K562 (cell line): ENCODE results near the gene SCYL1. TPM values are rescaled to one million over a fixed set of nuclear protein-coding genes. Genes with fewer than 3 reads are reported as not detected.

Source experiments
- GABPB1 ChIP-seq: sonication (generic); formaldehyde crosslinking; IDR thresholded peaks from 2 replicates; pipeline ENCODE4 v1.8.0; 2022; ENCODE audit warnings: mild to moderate bottlenecking, missing genetic modification reagents
- HEY1 ChIP-seq: fragments of 250-450 bp; sonication (Bioruptor Pico); IDR thresholded peaks from 2 replicates; pipeline ENCODE4 v1.5.0; 2020; ENCODE audit warnings: mild to moderate bottlenecking, moderate library complexity, borderline replicate concordance
- HNRNPH1 ChIP-seq: fragments of 200-400 bp; formaldehyde crosslinking; optimal IDR thresholded peaks from 2 replicates; pipeline ENCODE3; 2017; ENCODE audit warnings: low read depth, mild to moderate bottlenecking, low read length, moderate library complexity
- NFYB ChIP-seq: IDR thresholded peaks from 2 replicates; pipeline ENCODE4 v1.6.1; 2011; ENCODE audit warnings: mild to moderate bottlenecking, moderate library complexity; ENCODE audit not compliant: insufficient read length; ENCODE audit errors: extremely low read depth
- NR3C1 ChIP-seq: sonication (generic); formaldehyde crosslinking; IDR thresholded peaks from 2 replicates; pipeline ENCODE4 v1.8.1; 2022; ENCODE audit warnings: missing genetic modification reagents
- PATZ1 ChIP-seq: fragments of 250-450 bp; sonication (Bioruptor Pico); IDR thresholded peaks from 2 replicates; pipeline ENCODE4 v1.5.0; 2020; ENCODE audit warnings: mild to moderate bottlenecking, borderline replicate concordance
- RCOR1 ChIP-seq, 2 experiments: IDR thresholded peaks; 2 replicates each; pipeline ENCODE4 v1.6.1; 2012; ENCODE audit warnings: low read depth in 2 of 2, low read length in 2 of 2, borderline replicate concordance in 1 of 2, improper control_type of control experiment in 1 of 2
- SMARCE1 ChIP-seq: fragments of 450-650 bp; IDR thresholded peaks from 2 replicates; pipeline ENCODE4 v1.7.1; 2016; ENCODE audit warnings: mild to moderate bottlenecking
- SP1 ChIP-seq: sonication (generic); formaldehyde crosslinking; IDR thresholded peaks from 2 replicates; pipeline ENCODE4 v1.8.1; 2022; ENCODE audit warnings: mild to moderate bottlenecking, missing genetic modification reagents
- TBL1XR1 ChIP-seq, 2 experiments: IDR thresholded peaks; 2 replicates each; pipeline ENCODE4 v1.6.1; 2012; ENCODE audit warnings: improper control_type of control experiment in 2 of 2, low read length in 2 of 2, mild to moderate bottlenecking in 1 of 2
- USF1 ChIP-seq: sonication (generic); formaldehyde crosslinking; IDR thresholded peaks from 2 replicates; pipeline ENCODE4 v1.9.0; 2022; ENCODE audit warnings: mild to moderate bottlenecking, missing genetic modification reagents
- ZBTB40 ChIP-seq, 2 experiments: fragments of 450-650 bp in 1 of 2; sonication (generic) in 1 of 2; formaldehyde crosslinking in 1 of 2; IDR thresholded peaks; 2 replicates each; pipeline versions ENCODE4 v1.7.1 to v1.9.0; 2016 to 2022; ENCODE audit warnings: inconsistent platforms in 1 of 2, mild to moderate bottlenecking in 1 of 2, missing genetic modification reagents in 1 of 2
- ZNF217 ChIP-seq: sonication (generic); formaldehyde crosslinking; IDR thresholded peaks from 2 replicates; pipeline ENCODE4 v1.8.0; 2022; ENCODE audit warnings: mild to moderate bottlenecking, missing genetic modification reagents
- ZNF780A ChIP-seq: fragments of 250-450 bp; sonication (Bioruptor Pico); IDR thresholded peaks from 2 replicates; pipeline ENCODE4 v1.5.0; 2021; ENCODE audit warnings: mild to moderate bottlenecking
- polyA plus RNA-seq, 8 experiments: library from polyadenylated mRNA; depleted of rRNA in 4 of 8; stranded (reverse) in 5 of 8; unstranded in 3 of 8; fragments of >200 nt; fragmentation: Nextera tagmentation in 2 of 8; fragmentation: Illumina TruSeq in 1 of 8; extraction: Ambion mirVana in 2 of 8; extraction: Trizol in 1 of 8; gene quantifications; 2 replicates each; pipeline versions ENCODE4 v1.2.1 to v1.2.3, GENCODE V29; 2011 to 2014; ENCODE audit warnings: inconsistent platforms in 1 of 8, missing spikeins in 1 of 8
- total RNA-seq, 7 experiments: library from RNA; depleted of rRNA in 6 of 7; stranded (reverse); fragments of >200 nt in 6 of 7; fragmentation: Illumina TruSeq in 2 of 7; extraction: Trizol in 2 of 7; gene quantifications; 2 replicates each; pipeline versions ENCODE4 v1.2.1 to v1.2.3, GENCODE V29; 2011 to 2021; ENCODE audit warnings: low replicate concordance in 1 of 7

The SCYL1 gene
- total and polyA plus RNA-seq, 9 of the 15 experiments (the other 6 are each of a cell fraction or from before 2014, with no cell fraction given), result 1.9 to 145 (median 57.6) TPM

GRCh38 chr11:65503949-65504673 lies 20.8 kb upstream of the SCYL1 start (continued):
- no peak for TF ChIP-seq ZBTB40 (IDR thresholded peaks at IDR 0.05)
- peak; percentile 46; the same call in 1 of the 2 replicates for TF ChIP-seq ZBTB40 (CRISPR knock-in tag; IDR thresholded peaks at IDR 0.05)
- TF ChIP-seq NFYB, result no peak
- peak; percentile 55; the same call in 1 of the 2 replicates for TF ChIP-seq GABPB1
- no peak for TF ChIP-seq RCOR1 (IDR thresholded peaks at IDR 0.05; ENCODE audit: borderline replicate concordance in 1 of 2, low read depth in 2 of 2, low read length in 2 of 2)
- no peak for TF ChIP-seq SMARCE1
- peak; percentile 71; the same call in 1 of the 2 replicates for TF ChIP-seq PATZ1
- peak; percentile 87 for TF ChIP-seq ZNF780A (CRISPR knock-in tag)
- peak; percentile 55 for TF ChIP-seq HNRNPH1
- TF ChIP-seq TBL1XR1 (IDR thresholded peaks at IDR 0.05; ENCODE audit: low read length in 2 of 2), result peak; percentile 85 to 86
- TF ChIP-seq USF1, result no peak
- TF ChIP-seq SP1, result peak; percentile 78; the same call in 1 of the 2 replicates
- TF ChIP-seq NR3C1 (CRISPR knock-in tag), result no peak
- TF ChIP-seq ZNF217 (CRISPR knock-in tag), result no peak
- peak; percentile 94 for TF ChIP-seq HEY1
